GM21528 (cell line): ENCODE results near the gene RMC1.
"Not testable (repeated sequence)": the region's sequence is repeated elsewhere in the genome, so short reads cannot be mapped to it uniquely, and the experiment has no call there.

Source experiments
- ATAC-seq: cut with Tn5 transposase; IDR thresholded peaks from one replicate; pipeline ENCODE4 v1.9.1; 2021; ENCODE audit warnings: mild to moderate bottlenecking, moderate library complexity; ENCODE audit not compliant: unreplicated experiment, low FRiP score

The RMC1 gene

GRCh38 chr18:23503038-23503962 is at the start of gene RMC1:
Gene RMC1, plus strand, starts transcription at chr18:23503511. Its CDS starts 108 bp downstream, at chr18:23503619.
- ATAC-seq, result peak; percentile 80

GRCh38 chr18:23453680-23454058 is 49.6 kb upstream of the RMC1 start:
- peak; percentile 10 for ATAC-seq

DNA sequence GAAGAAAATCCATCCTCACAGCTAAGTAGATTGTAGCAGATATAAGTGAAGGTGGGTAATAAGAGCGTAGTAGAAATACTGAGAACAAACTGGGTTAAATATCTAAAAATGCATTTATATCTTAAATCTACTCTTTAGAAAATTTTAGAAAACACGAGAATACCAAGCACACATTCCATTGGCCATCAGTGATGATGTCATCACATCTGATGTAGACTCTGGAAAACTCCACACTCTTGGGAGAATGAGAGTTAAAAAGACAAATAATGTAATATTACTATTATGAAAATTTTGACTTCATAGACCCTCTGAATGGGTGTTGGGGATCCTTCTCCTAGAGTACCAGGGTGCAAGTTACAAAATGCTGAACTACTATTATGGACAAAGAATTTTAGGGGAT is 46.5 kb upstream of the RMC1 start:
- no peak for ATAC-seq

GRCh38 chr18:23458830-23459529 is 44.3 kb upstream of the RMC1 start:
- ATAC-seq, result no peak

DNA sequence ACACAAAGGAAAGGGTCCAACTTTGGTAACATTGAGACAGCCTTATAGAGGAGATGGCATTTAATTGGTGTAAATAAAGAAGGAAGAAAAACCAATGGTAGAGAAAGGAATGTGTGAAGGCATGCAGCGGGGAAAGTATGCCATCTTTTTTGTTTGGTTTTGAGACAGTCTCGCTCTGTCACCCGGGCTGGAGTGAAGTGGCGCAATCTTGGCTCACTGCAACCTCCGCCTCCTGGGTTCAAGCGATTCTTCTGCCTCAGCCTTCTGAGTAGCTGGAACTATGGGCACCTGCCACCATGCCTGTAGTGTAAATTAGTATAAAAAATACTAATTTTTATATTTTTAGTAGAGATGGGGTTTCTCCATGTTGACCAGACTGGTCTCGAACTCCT is 43.8 kb upstream of the RMC1 start:
- ATAC-seq, result no peak

DNA sequence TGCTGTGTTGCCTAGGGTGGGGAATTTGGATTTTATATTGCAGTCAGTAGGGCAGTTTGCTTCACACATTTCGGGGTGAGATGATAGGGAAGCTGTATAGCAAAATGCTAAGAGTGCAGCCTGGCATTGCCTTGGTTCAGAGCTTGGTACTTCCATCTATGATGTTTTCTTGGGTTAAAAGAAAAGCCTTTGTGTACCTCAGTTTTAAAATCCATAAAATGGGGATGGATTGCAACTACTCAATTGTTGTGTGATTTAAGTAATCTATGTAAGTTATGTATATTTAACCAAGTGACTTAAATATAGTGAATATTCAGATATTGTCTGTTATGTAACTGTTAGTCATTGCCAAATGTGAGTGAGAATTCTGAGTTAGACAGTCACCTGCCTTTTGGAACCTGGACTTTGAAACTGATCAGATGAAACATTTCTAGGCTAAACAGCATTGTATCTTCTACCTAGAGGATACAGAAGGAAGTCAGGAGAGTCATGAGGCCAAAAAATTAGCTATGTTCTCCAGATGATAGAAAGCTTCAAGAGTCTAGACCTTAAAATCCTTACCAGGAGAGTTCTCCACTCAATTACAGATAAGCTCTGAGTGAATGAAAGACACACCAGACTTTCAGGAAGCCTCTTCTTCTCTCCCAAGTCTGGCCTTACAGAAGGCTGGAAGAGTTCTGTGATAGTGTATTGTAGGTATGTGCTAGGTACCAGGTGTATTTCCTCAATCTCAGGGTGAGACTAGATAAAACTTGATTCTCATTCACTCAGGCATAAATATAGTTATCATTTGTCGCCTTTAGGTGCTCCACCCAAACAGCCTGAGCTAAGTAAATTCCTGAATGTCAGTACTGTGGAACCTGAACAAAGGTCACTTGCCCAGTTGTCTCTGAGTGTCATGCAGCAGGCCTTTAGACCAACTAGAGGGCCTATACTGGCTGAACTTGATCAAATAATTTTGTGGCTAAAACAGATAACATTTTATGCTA is 42.7 kb upstream of the RMC1 start:
- no peak for ATAC-seq

- no peak for ATAC-seq
These were observed 40.4 kb upstream of the RMC1 start for GRCh38 chr18:23462876-23463275.

DNA sequence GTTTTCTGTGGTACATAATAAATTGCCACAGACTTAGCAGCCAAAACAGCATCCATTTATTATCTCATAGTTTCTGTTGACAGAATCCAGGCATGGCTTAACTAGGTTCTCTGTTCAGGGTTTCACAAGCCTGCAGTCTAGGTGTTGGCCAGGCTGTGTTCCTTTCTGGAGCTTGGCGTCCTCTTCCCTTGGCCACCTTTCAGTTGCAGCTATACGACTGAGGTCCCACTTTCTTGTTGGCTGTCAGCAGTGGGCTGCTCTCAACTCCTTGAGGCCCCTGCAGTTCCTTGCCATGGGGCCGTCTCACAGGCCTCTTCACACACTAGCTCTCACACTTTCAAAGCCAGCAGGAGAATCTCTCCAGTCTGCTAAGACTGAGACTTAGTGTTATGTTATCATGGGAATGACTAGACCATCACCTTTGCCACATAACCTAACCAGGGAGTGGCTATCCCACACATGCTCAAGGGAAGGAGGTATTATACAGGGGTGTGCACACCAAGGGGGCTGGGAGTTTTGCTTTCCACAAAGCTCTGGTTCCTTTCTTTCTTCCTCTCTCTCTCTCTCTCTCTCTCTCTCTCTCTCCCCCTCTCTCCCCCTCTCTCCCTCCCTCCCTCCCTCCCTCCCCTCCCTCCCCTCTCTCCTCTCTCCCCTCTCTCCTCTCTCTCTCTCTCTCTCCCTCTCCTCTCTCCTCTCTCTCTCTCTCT is 34.4 kb upstream of the RMC1 start:
- ATAC-seq, result no peak

DNA sequence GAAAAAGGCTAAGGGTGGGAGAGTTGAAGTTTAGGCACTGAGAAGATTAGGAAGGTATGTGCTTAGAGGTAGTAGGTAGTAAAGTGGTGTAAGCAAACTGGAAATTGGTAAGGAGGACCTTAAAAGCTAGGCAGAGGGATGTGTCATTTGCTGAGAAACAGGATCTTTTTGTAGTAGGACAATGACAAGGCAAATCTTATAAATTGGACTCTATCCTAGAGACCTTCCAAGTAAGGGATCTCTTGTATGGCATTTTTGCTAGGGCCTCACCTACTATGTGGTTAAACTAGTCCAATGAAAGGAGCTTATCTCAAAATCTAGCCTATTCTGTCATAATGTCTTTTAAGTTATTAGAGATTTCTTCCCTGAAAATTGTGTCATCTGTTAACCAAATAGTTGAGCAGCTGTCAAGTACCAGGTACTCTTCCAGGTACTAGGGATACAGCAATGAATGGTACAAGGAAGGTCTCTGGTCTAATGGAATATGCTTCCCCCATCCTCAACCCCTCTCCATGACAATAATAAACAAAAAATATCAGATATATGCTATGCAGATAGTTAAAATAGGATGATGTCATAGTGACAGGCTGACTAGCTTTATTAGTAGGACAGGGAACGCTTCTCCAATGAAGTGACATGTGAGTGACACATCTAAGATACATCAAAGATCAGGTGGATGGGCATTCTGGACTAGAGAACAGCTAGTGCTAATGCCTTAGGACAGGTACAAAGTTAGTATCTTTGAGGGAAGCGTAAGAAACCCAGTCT is 32.5 kb upstream of the RMC1 start:
- no peak for ATAC-seq

- no peak for ATAC-seq
These were observed 31.8 kb upstream of the RMC1 start for GRCh38 chr18:23471486-23471885.

- no peak for ATAC-seq
These were observed 23.3 kb upstream of the RMC1 start for GRCh38 chr18:23479829-23480505.

- no peak for ATAC-seq
These were observed 18.6 kb upstream of the RMC1 start for GRCh38 chr18:23484561-23485182.

DNA sequence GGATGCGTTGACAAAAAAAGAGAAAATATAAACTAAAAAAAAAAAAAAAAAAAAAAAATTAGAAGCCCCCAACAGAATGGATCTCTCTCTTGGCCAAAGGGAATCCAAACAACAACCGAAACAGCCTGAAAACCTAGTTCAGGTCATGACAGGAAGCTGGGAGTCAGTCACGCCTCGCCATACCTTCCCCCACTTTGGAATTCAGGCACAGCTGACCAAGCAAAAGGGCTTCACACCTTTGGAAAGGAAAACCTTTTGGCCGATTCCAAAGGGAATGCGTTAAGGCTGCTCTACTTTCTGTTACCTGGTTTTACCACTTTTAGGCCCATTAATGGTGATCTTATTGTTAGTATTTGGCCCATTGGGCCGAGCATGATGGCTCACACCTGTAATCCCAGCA is 17.9 kb upstream of the RMC1 start:
- no peak for ATAC-seq

DNA sequence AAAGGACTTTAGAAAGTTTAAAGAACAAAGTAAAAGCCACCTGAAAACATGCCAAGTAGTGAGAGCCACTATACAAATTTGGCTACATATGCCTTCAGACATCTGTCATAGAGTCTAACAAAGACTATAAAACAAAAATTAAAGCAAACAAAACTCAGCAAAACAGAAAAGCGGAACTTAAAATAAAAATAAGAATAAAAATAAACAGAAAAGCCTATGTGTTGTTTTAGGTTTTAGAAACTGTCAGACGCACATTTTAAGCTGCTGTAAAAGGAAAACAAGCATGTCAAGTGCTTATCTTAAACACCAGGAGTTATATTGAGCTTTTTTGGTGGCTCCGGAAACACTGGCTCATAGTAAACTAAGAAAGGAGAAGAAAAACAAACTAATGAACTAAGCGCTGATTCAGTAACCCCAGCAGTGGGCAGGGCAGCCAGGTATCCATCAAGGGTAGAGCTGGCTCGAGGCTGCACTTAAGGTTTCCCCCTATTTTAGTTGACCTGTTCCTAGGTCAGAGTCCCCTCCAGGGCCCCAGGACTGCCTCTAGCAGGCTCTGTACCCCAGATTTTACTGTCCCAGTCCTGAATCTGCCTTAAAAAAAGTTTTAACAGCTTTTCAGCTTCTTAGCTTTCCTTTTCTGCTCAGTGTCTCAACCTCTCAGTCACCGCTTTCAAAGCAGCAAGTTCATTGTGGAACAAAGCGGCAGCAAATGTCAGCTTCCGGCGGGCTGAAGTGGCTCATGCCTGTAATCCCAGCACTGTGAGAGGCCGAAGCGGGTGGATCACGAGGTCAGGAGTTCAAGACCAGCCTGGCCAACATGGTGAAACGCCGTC is 15.4 kb upstream of the RMC1 start:
- ATAC-seq, result peak; percentile 57

DNA sequence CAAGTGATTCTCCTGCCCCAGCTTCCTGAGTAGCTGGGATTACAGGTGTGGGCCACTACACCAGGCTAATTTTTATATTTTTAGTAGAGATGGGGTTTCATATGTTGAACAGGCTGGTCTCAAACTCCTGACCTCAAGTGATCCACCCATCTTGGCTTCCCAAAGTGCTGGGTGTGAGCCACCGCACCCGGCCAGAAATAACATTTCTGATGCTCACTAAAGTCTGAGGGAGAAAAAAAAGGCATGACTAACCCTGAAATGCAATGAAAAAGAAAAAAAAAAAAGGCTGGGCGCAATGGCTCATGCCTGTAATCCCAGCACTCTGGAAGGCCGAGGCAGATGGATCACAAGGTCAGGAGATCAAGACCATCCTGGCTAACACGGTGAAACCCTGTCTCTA is 13.7 kb upstream of the RMC1 start:
- not testable (repeated sequence) for ATAC-seq

DNA sequence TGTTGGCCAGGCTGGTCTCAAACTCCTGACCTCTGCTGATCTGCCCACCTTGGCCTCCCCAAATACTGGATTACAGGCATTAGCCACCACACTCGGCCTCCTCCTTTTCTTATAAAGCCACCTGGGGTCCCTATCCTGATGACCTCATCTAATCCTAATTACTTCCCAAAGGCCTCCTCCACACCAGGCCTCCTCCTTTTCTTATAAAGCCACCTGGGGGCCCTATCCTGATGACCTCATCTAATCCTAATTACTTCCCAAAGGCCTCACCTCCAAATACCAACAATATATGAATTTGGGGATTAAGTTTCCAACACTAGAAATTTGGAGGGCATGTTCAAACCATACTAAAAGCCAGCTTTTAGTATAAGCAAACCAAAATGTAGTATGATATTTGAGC is 9.7 kb upstream of the RMC1 start:
- ATAC-seq, result no peak

DNA sequence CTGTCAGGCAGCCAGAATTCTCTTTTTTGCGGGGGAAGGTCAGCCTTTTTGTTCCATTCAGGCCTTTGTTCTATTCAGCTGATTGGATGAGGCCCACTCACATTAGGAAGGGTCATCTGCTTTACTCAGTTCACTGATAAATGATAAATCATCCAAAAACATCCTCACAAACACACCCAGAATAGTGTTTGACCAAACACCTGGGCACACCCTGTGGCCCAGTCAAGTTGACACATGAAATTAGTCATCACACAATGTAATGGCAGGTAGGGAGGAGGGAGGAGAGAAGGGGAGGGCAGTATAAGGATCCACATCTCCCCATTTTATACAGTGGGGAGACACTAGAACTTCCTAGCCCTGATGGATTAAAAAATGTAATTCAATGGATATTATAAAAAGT is 8.3 kb upstream of the RMC1 start:
- ATAC-seq, result no peak
